Neuronal stem cell (in vitro differentiated cells): ENCODE data around the gene GLI3.

Experiments used
- DNase-seq: peaks from one replicate; pipeline ENCODE4 v3.0.0-alpha.2; 2013; ENCODE audit warnings: low spot score
- H2AFZ ChIP-seq: one replicate; pipeline ENCODE4 v1.6.1; 2013; ENCODE audit warnings: mild to moderate bottlenecking, low read length, inconsistent platforms
- H2AK5ac ChIP-seq: 2 replicates; pipeline ENCODE4 v1.6.1; 2013; ENCODE audit warnings: low read depth, mild to moderate bottlenecking, inconsistent platforms, low read length, moderate library complexity, mixed read lengths
- H2BK120ac ChIP-seq: 2 replicates; pipeline ENCODE4 v1.6.1; 2013; ENCODE audit warnings: low read depth, mild to moderate bottlenecking, inconsistent platforms, low read length, moderate library complexity, mixed read lengths
- H2BK12ac ChIP-seq: one replicate; pipeline ENCODE4 v1.6.1; 2013; ENCODE audit warnings: low read length, inconsistent platforms
- H2BK15ac ChIP-seq: 2 replicates; pipeline ENCODE4 v1.6.1; 2013; ENCODE audit warnings: mild to moderate bottlenecking, low read length, inconsistent platforms, mixed read lengths
- H2BK5ac ChIP-seq: one replicate; pipeline ENCODE4 v1.6.1; 2013; ENCODE audit warnings: inconsistent platforms, mild to moderate bottlenecking, low read length, moderate library complexity
- H3K14ac ChIP-seq: one replicate; pipeline ENCODE4 v1.6.1; 2013; ENCODE audit warnings: low read length, inconsistent platforms
- H3K18ac ChIP-seq: 2 replicates; pipeline ENCODE4 v1.6.1; 2013; ENCODE audit warnings: low read length, inconsistent platforms
- H3K23ac ChIP-seq: 2 replicates; pipeline ENCODE4 v1.6.1; 2013; ENCODE audit warnings: low read depth, mild to moderate bottlenecking, mixed read lengths, low read length, inconsistent platforms; ENCODE audit not compliant: poor library complexity
- H3K27ac ChIP-seq: replicated peaks from 3 replicates; pipeline ENCODE4 v1.5.1; 2013; ENCODE audit warnings: low read length, inconsistent platforms
- H3K27me3 ChIP-seq, 3 experiments: 2 replicates each; pipeline ENCODE4 v1.6.1; 2013; ENCODE audit warnings: low read length in 3 of 3, mild to moderate bottlenecking in 2 of 3, inconsistent platforms in 1 of 3, low read depth in 1 of 3, mixed read lengths in 1 of 3, moderate library complexity in 1 of 3; ENCODE audit not compliant: control insufficient read depth in 3 of 3, insufficient read depth in 3 of 3
- H3K36me3 ChIP-seq, 2 donors: replicated peaks in 1 of 2; 2 replicates each; pipeline ENCODE4 v1.6.1; 2013; ENCODE audit warnings: low read length in 2 of 2; ENCODE audit not compliant: control insufficient read depth in 2 of 2, insufficient read depth in 2 of 2
- H3K4ac ChIP-seq: 2 replicates; pipeline ENCODE4 v1.6.1; 2013; ENCODE audit warnings: inconsistent platforms, mild to moderate bottlenecking, low read length, moderate library complexity
- H3K4me1 ChIP-seq, 2 donors: 1 replicate in 1 of 2; 2 replicates in 1 of 2; pipeline ENCODE4 v1.6.1; 2013; ENCODE audit warnings: low read length in 2 of 2, low read depth in 1 of 2; ENCODE audit not compliant: control insufficient read depth in 2 of 2, insufficient read depth in 1 of 2
- H3K4me2 ChIP-seq: one replicate; pipeline ENCODE4 v1.6.1; 2013; ENCODE audit warnings: mild to moderate bottlenecking, low read length, inconsistent platforms; ENCODE audit not compliant: insufficient read depth, poor library complexity, severe bottlenecking
- H3K4me3 ChIP-seq, 2 donors: 2 replicates each; pipeline ENCODE4 v1.5.1; 2013; ENCODE audit warnings: low read length in 2 of 2, mild to moderate bottlenecking in 2 of 2, inconsistent platforms in 1 of 2, moderate library complexity in 1 of 2
- H3K79me1 ChIP-seq: one replicate; pipeline ENCODE4 v1.6.1; 2013; ENCODE audit warnings: low read depth, mild to moderate bottlenecking, inconsistent platforms, low read length, moderate library complexity
- H3K9ac ChIP-seq: one replicate; pipeline ENCODE4 v1.6.1; 2013; ENCODE audit warnings: mild to moderate bottlenecking, low read depth, low read length, inconsistent platforms; ENCODE audit not compliant: poor library complexity
- H3K9me3 ChIP-seq, 2 donors: replicated peaks in 1 of 2; 2 replicates each; pipeline versions ENCODE3 to v1.6.1; 2013; ENCODE audit warnings: low read length in 2 of 2, mild to moderate bottlenecking in 2 of 2, inconsistent platforms in 1 of 2, low read depth in 1 of 2, mixed read lengths in 1 of 2, moderate library complexity in 1 of 2; ENCODE audit not compliant: control insufficient read depth in 2 of 2, insufficient read depth in 1 of 2
- H4K8ac ChIP-seq: one replicate; pipeline ENCODE4 v1.6.1; 2013; ENCODE audit warnings: low read depth, mild to moderate bottlenecking, inconsistent platforms, low read length, moderate library complexity
- H4K91ac ChIP-seq: one replicate; pipeline ENCODE4 v1.6.1; 2013; ENCODE audit warnings: low read length, low read depth, mild to moderate bottlenecking, inconsistent platforms; ENCODE audit not compliant: poor library complexity
- WGBS, 2 donors: extraction: QIAGEN DNeasy Blood & Tissue Kit; methylation state at CpG; one replicate each; pipeline ENCODE4 v1.1.7; 2013; ENCODE audit warnings: missing lambda C conversion rate in 2 of 2, mixed read lengths in 1 of 2; ENCODE audit not compliant: insufficient read length in 2 of 2, insufficient replicate concordance in 1 of 2; ENCODE audit errors: extremely low coverage in 2 of 2; 5-methylcytosine and 5-hydroxymethylcytosine counted together

The GLI3 gene

GRCh38 chr7:42233695-42234331 lies 3.2 kb downstream of the GLI3 start:
- Histone ChIP-seq H2BK12ac (no peak overlapping the region), H2BK120ac (no peak overlapping the region), H3K9me3 (peaks cover 0 to 1% of the 10 kb centered on the region in 2 donors), H3K9ac (no peak overlapping the region), H3K18ac (no peak overlapping the region), H3K4me3 (peak overlapping the region in 1 of 2 donors; percentile 85), H3K4ac (no peak overlapping the region), H2BK5ac (no peak overlapping the region), H4K91ac (no peak overlapping the region), H2BK15ac (no peak overlapping the region), H3K23ac (no peak overlapping the region), H3K27ac (no peak overlapping the region), H3K36me3 (peaks cover 0 to 30% of the 10 kb centered on the region in 2 donors), H4K8ac (no peak overlapping the region), H2AK5ac (no peak overlapping the region), H3K27me3 (no peaks in the 10 kb centered on the region), H3K14ac (no peak overlapping the region), H2AFZ (no peak overlapping the region), H3K4me2 (peak overlapping the region; percentile 26), H3K79me1 (peaks cover 2% of the 10 kb centered on the region), H3K4me1 (peaks cover 15 to 54% of the 10 kb centered on the region in 2 donors)
- no CpG with 5 or more reads among the region's 3 CpGs for WGBS, 2 donors
- DNase-seq: no peak

- no peak overlapping the region for H2AK5ac ChIP-seq
- peak overlapping the region; percentile 14 for H3K27ac ChIP-seq
- no peak overlapping the region for H4K8ac ChIP-seq
- no peak overlapping the region for H2BK120ac ChIP-seq
- H3K9me3 ChIP-seq: peaks cover 0 to 8% of the 10 kb centered on the region in 2 donors
- H3K4me1 ChIP-seq: peaks cover 18 to 54% of the 10 kb centered on the region in 2 donors
- no peak overlapping the region for H2AFZ ChIP-seq
- H3K4ac ChIP-seq: no peak overlapping the region
- H3K36me3 ChIP-seq: peaks cover 0 to 37% of the 10 kb centered on the region in 2 donors
- no peak overlapping the region for H2BK15ac ChIP-seq
- no peak overlapping the region for H2BK12ac ChIP-seq
- no peaks in the 10 kb centered on the region for H3K27me3 ChIP-seq
- H3K79me1 ChIP-seq: peaks cover 2% of the 10 kb centered on the region
- H2BK5ac ChIP-seq: no peak overlapping the region
- no peak overlapping the region for H3K4me2 ChIP-seq
- H3K23ac ChIP-seq: no peak overlapping the region
- no peak for DNase-seq
- peak overlapping the region in 1 of 2 donors; percentile 16 for H3K4me3 ChIP-seq
- H3K9ac ChIP-seq: no peak overlapping the region
- H4K91ac ChIP-seq: no peak overlapping the region
- no peak overlapping the region for H3K18ac ChIP-seq
- no peak overlapping the region for H3K14ac ChIP-seq
- no CpG with 5 or more reads among the region's 2 CpGs for WGBS, 2 donors
These were observed 3.8 kb downstream of the GLI3 start for GRCh38 chr7:42233171-42233570.

GRCh38 chr7:42232275-42232674 lies 4.7 kb downstream of the GLI3 start:
- no CpG with 5 or more reads among the region's 4 CpGs for WGBS, 2 donors

GRCh38 chr7:42231043-42231787 lies 5.8 kb downstream of the GLI3 start:
- Histone ChIP-seq H3K23ac (no peak overlapping the region), H3K18ac (no peak overlapping the region), H3K79me1 (peaks cover 2% of the 10 kb centered on the region), H2AK5ac (no peak overlapping the region), H3K36me3 (peaks cover 0 to 56% of the 10 kb centered on the region in 2 donors), H3K27me3 (no peaks in the 10 kb centered on the region), H3K27ac (no peak overlapping the region), H2BK12ac (no peak overlapping the region), H4K8ac (no peak overlapping the region), H3K4ac (no peak overlapping the region), H2AFZ (no peak overlapping the region), H3K9me3 (peaks cover 0 to 9% of the 10 kb centered on the region in 2 donors), H3K14ac (no peak overlapping the region), H3K4me3 (no peak overlapping the region), H2BK15ac (no peak overlapping the region), H3K4me1 (peaks cover 22 to 54% of the 10 kb centered on the region in 2 donors), H3K9ac (no peak overlapping the region), H2BK5ac (no peak overlapping the region), H4K91ac (no peak overlapping the region), H3K4me2 (no peak overlapping the region), H2BK120ac (no peak overlapping the region)
- no CpG with 5 or more reads among the region's 1 CpG for WGBS, 2 donors
- DNase-seq: no peak

More at GRCh38 chr7:42232275-42232674, 4.7 kb downstream of the GLI3 start:
- Histone ChIP-seq H3K23ac (no peak overlapping the region), H2BK15ac (no peak overlapping the region), H3K36me3 (peaks cover 0 to 45% of the 10 kb centered on the region in 2 donors), H2AK5ac (no peak overlapping the region), H3K9ac (no peak overlapping the region), H2BK120ac (no peak overlapping the region), H3K4me2 (peak overlapping the region; percentile 40), H2AFZ (no peak overlapping the region), H3K14ac (no peak overlapping the region), H2BK5ac (no peak overlapping the region), H3K79me1 (peaks cover 2% of the 10 kb centered on the region), H3K27me3 (no peaks in the 10 kb centered on the region), H4K91ac (no peak overlapping the region), H3K4me1 (peaks cover 18 to 54% of the 10 kb centered on the region in 2 donors), H2BK12ac (no peak overlapping the region), H3K18ac (no peak overlapping the region), H4K8ac (no peak overlapping the region), H3K27ac (no peak overlapping the region), H3K4ac (no peak overlapping the region), H3K9me3 (peaks cover 0 to 9% of the 10 kb centered on the region in 2 donors), H3K4me3 (peak overlapping the region in 1 of 2 donors; percentile 0)
- DNase-seq: no peak
